Cardiac fibroblast (primary cell): Measurements from ENCODE around the gene SLC27A3.

Experiments used
- DNase-seq, 2 donors: peaks; one replicate each; pipeline versions ENCODE4 v3.0.0 to v3.0.0-alpha.2; 2010; ENCODE audit warnings: low read depth in 2 of 2
- H3K4me3 ChIP-seq, 2 donors: replicated peaks in 1 of 2; 1 replicate in 1 of 2; 2 replicates in 1 of 2; pipeline ENCODE4 v1.5.1; 2011; ENCODE audit warnings: low read depth in 2 of 2, low read length in 2 of 2, mild to moderate bottlenecking in 2 of 2, moderate library complexity in 1 of 2
- TF ChIP-seq, protein P1 (sequence below): IDR thresholded peaks from one replicate; pipeline ENCODE4 v1.5.1; 2011; ENCODE audit warnings: low read depth, mild to moderate bottlenecking, low read length, inconsistent platforms

The SLC27A3 gene

DNA sequence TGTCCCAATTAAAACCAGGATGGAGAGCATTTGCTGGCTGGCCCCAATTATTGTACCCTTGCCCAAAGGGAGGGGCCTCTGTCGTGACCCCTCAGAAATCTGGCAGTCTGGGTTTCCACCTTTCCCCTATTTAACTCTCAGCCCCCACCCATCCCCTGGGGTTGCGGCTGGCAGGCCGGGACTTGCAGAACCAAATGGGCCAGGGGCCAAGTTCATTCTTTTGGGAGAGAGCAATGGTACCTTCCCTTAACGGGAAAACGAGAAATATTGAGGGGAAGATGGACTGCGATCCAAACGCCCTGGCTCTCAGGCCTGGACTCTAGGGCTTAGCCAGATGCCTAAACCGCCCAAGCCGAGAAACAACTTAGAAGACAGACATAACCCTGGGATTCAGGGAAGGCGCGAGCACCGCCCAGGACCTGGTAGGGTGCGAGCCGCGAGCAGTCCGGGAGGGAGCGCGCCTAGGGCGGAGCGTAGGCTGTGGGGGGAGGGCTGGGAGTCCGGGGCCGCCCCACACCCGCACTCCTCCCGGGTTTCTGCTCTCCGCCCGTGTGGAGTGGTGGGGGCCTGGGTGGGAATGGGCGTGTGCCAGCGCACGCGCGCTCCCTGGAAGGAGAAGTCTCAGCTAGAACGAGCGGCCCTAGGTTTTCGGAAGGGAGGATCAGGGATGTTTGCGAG, at the start of gene SLC27A3:
TSS of gene SLC27A3 (plus strand) at position 628 of the 678 bp plus-strand sequence. CDS start 91 bp downstream, outside the sequence.
- peak; percentile 35 to 86 for DNase-seq
- TF ChIP-seq, protein P1, sequence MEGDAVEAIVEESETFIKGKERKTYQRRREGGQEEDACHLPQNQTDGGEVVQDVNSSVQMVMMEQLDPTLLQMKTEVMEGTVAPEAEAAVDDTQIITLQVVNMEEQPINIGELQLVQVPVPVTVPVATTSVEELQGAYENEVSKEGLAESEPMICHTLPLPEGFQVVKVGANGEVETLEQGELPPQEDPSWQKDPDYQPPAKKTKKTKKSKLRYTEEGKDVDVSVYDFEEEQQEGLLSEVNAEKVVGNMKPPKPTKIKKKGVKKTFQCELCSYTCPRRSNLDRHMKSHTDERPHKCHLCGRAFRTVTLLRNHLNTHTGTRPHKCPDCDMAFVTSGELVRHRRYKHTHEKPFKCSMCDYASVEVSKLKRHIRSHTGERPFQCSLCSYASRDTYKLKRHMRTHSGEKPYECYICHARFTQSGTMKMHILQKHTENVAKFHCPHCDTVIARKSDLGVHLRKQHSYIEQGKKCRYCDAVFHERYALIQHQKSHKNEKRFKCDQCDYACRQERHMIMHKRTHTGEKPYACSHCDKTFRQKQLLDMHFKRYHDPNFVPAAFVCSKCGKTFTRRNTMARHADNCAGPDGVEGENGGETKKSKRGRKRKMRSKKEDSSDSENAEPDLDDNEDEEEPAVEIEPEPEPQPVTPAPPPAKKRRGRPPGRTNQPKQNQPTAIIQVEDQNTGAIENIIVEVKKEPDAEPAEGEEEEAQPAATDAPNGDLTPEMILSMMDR = no peak
- peak within 1 kb of the TSS; percentile 61 to 70 for H3K4me3 ChIP-seq

- TF ChIP-seq, protein P1 = peak; percentile 19
- peak; percentile 100 for DNase-seq
- peak within 1 kb of the TSS; percentile 78 to 82 for H3K4me3 ChIP-seq
Measured at GRCh38 chr1:153727463-153728304, 47.5 kb upstream of the SLC27A3 start, which contains the start of gene INTS3. INTS3 (plus strand) TSS chr1:153728050; CDS start chr1:153728635, 585 bp downstream.

GRCh38 chr1:153728305-153729066, 46.7 kb upstream of the SLC27A3 start:
- DNase-seq = peak; percentile 49 to 73
- TF ChIP-seq, protein P1 = no peak
- peak overlapping the region; percentile 78 to 82 for H3K4me3 ChIP-seq

- no peak overlapping the region for H3K4me3 ChIP-seq
- TF ChIP-seq, protein P1 = no peak
- DNase-seq = no peak
Measured at GRCh38 chr1:153730468-153730988, 44.7 kb upstream of the SLC27A3 start.

- no peak overlapping the region for H3K4me3 ChIP-seq
- DNase-seq = peak in 1 of 2 donors; percentile 33
- TF ChIP-seq, protein P1 = no peak
Measured at GRCh38 chr1:153733970-153734369, 41.2 kb upstream of the SLC27A3 start.

DNA sequence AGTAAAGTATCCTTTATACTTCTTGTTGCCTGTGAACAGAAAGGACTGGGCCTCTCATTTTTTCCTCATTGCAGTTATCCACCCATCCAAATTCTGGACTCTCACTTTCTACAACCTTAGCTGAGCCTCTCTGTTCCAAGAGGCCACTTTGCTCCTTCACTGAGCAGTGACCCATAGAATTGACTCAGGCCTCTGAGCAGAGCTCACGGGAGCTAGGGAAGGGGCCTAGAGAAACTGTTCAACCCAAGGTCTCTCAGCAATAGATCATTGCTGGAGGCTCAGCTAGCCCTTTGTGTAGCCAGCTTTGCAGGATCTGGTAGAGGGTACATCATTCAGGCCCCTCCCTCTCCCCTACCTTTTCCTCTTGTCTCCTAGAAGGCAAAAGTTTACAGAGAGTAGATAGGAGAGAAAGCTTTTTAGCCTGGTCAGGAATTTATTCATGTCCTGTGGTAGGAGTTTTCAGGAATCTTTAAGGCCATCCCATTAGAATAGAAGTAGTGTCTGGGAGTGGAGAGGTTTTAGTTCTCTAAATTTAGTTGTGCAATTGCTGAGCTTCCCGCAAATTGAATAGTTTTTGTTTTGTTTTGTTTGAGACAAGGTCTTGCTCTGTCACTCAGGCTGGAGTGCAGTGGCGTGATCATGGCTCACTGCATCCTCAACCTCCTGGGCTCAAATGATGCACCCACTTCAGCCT, 40.7 kb upstream of the SLC27A3 start:
- TF ChIP-seq, protein P1 = no peak
- no peak for DNase-seq
- H3K4me3 ChIP-seq = no peak overlapping the region
